ENCODE data around the gene AGBL5. TPM values are rescaled to one million over a fixed set of nuclear protein-coding genes. Genes with fewer than 3 reads are reported as not detected.

Gene AGBL5
- total RNA-seq, 1 experiment from 2014 or later: 40.0 TPM

- TF ChIP-seq CTCF (IDR thresholded peaks at IDR 0.05 in 2 of 3, conservative IDR thresholded peaks at IDR 0.05 in 1 of 3; ENCODE audit: borderline replicate concordance in 1 of 3, insufficient read depth in 1 of 3, low read depth in 2 of 3, low read length in 2 of 3): no peak
- TF ChIP-seq RAD21 (IDR thresholded peaks at IDR 0.05; ENCODE audit: low read depth): no peak
- TF ChIP-seq TCF7L2 (IDR thresholded peaks at IDR 0.05; ENCODE audit: borderline replicate concordance, extremely low read depth, insufficient read depth, insufficient read length): no peak
Observed at GRCh38 chr2:27069436-27069835, 18.0 kb downstream of the AGBL5 start (continued).

GRCh38 chr2:27069961-27070618 lies 18.6 kb downstream of the AGBL5 start:
- no TSS peak for BruUV-seq (replicated peaks)
- no peak for DNase-seq (ENCODE audit: low read depth, low spot score)
- H2AFZ ChIP-seq (ENCODE audit: low read depth, low read length, poor library complexity, severe bottlenecking): no peak overlapping the region
- peaks cover 16 to 17% of the 10 kb centered on the region in 2 experiments; a peak in 3 of 4 replicates for H3K36me3 ChIP-seq (ENCODE audit: control insufficient read depth in 1 of 2, insufficient read depth in 2 of 2, low read length in 2 of 2)
- intact Hi-C loops (cut with micrococcal nuclease): no loop called here
- TF ChIP-seq CEBPB (IDR thresholded peaks at IDR 0.05; ENCODE audit: low read depth) (no peak), POLR2AphosphoS5 (IDR thresholded peaks at IDR 0.05; ENCODE audit: low read depth, low read length) (0 out of 2 replicates have a peak, but pooled peaks have one; percentile 24)
- H3K9me2 ChIP-seq (ENCODE audit: insufficient read depth): no peaks in the 10 kb centered on the region
- ChIA-PET RAD21 (ENCODE audit: low non-redundant PET in 1 of 2, low total read pairs in 2 of 2, uncharacterized antibody in 2 of 2, unreplicated experiment in 2 of 2) (no interaction called here), CTCF (no interaction called here), POLR2A (no interaction called here)
- H3K4me1 ChIP-seq (ENCODE audit: control insufficient read depth in 1 of 2, insufficient read depth in 2 of 2, low read length in 2 of 2): peaks cover 7 to 18% of the 10 kb centered on the region in 2 experiments
- peaks cover 33% of the 10 kb centered on the region for H3K79me2 ChIP-seq (ENCODE audit: insufficient read depth, low read length)
- H3K4me3 ChIP-seq (replicated peaks in 1 of 2; ENCODE audit: low read depth in 1 of 2, low read length in 2 of 2): peak overlapping the region; percentile 98 to 99
- no peaks in the 10 kb centered on the region for H4K20me1 ChIP-seq (ENCODE audit: insufficient read depth)
- H3K4me2 ChIP-seq (ENCODE audit: low read length): peak overlapping the region; percentile 89
- no peak for ATAC-seq
- no peak overlapping the region for H3K27ac ChIP-seq (ENCODE audit: low read depth, low read length)
- peak overlapping the region; percentile 89 for H3K9ac ChIP-seq (ENCODE audit: low read length)
- H3K9me3 ChIP-seq (ENCODE audit: control insufficient read depth in 1 of 2, insufficient read depth in 1 of 2, low read depth in 1 of 2, low read length in 2 of 2): no peaks in the 10 kb centered on the region
- no peaks in the 10 kb centered on the region for H3K27me3 ChIP-seq (ENCODE audit: insufficient read depth, low read length)

Data from HCT116 (cell line).